IMR-90 (cell line): ENCODE results near the gene CACNA2D3. TPM values are rescaled to one million over a fixed set of nuclear protein-coding genes. Genes with fewer than 3 reads are reported as not detected.

Experiments used
- ATAC-seq: fragments of 200-7000 bp; cut with Tn5 transposase; 2 replicates; pipeline ENCODE4 v1.9.1; 2020; ENCODE audit warnings: low read depth, mild to moderate bottlenecking, moderate library complexity
- BruUV-seq: library from RNA; stranded (reverse); fragments of 400-500 nt; replicated peaks from 2 replicates; lab custom pipeline; 2021; lab: Mats Ljungman, UMichigan
- CTCF ChIA-PET: fragments of 300-600 bp; formaldehyde crosslinking; extraction: SDS; loops from one replicate; lab custom pipeline; 2021; ENCODE audit warnings: antibody characterized with exemption; lab: Yijun Ruan, JAX
- POLR2A ChIA-PET: fragments of 300-600 bp; sonication (Branson Sonifier 250); formaldehyde crosslinking; loops from one replicate; lab custom pipeline; 2022; ENCODE audit warnings: antibody characterized with exemption; ENCODE audit not compliant: unreplicated experiment; lab: Charles Lee
- DNase-seq: peaks from one replicate; pipeline ENCODE4 v3.0.0; 2013
- H2AFZ ChIP-seq: replicated peaks from 2 replicates; pipeline ENCODE3; 2013; ENCODE audit warnings: low read length, mild to moderate bottlenecking; ENCODE audit not compliant: poor library complexity
- H2AK5ac ChIP-seq: 2 replicates; pipeline ENCODE4 v1.6.1; 2013; ENCODE audit warnings: low read depth, low read length, inconsistent platforms
- H2AK9ac ChIP-seq: replicated peaks from 2 replicates; pipeline ENCODE3; 2013; ENCODE audit warnings: mild to moderate bottlenecking, low read depth, low read length, moderate library complexity; ENCODE audit not compliant: poor library complexity
- H2BK120ac ChIP-seq: 2 replicates; pipeline ENCODE4 v1.6.1; 2013; ENCODE audit warnings: low read depth, low read length, inconsistent platforms
- H2BK15ac ChIP-seq: 3 replicates; pipeline ENCODE4 v1.6.1; 2013; ENCODE audit warnings: low read depth, low read length, inconsistent platforms
- H2BK20ac ChIP-seq: 2 replicates; pipeline ENCODE4 v1.6.1; 2013; ENCODE audit warnings: low read depth, mild to moderate bottlenecking, inconsistent platforms, low read length, moderate library complexity
- H2BK5ac ChIP-seq: 2 replicates; pipeline ENCODE4 v1.6.1; 2013; ENCODE audit warnings: mild to moderate bottlenecking, low read depth, low read length, inconsistent platforms; ENCODE audit not compliant: poor library complexity, severe bottlenecking
- H3K14ac ChIP-seq: replicated peaks from 2 replicates; pipeline ENCODE4 v1.6.1; 2013; ENCODE audit warnings: low read depth, low read length, inconsistent platforms
- H3K18ac ChIP-seq: 2 replicates; pipeline ENCODE4 v1.6.1; 2013; ENCODE audit warnings: low read depth, low read length, control low read depth
- H3K23ac ChIP-seq: 2 replicates; pipeline ENCODE4 v1.6.1; 2013; ENCODE audit warnings: low read depth, low read length, inconsistent platforms
- H3K27ac ChIP-seq: 2 replicates; pipeline ENCODE4 v1.5.1; 2013; ENCODE audit warnings: mild to moderate bottlenecking, control low read depth, low read length; ENCODE audit not compliant: insufficient read depth
- H3K27me3 ChIP-seq: 2 replicates; pipeline ENCODE4 v1.6.1; 2013; ENCODE audit warnings: low read length; ENCODE audit not compliant: control insufficient read depth, insufficient read depth
- H3K36me3 ChIP-seq: 2 replicates; pipeline ENCODE4 v1.6.1; 2013; ENCODE audit warnings: low read length, mixed read lengths; ENCODE audit not compliant: control insufficient read depth, insufficient read depth
- H3K4ac ChIP-seq: 2 replicates; pipeline ENCODE4 v1.6.1; 2013; ENCODE audit warnings: low read depth, low read length, inconsistent platforms
- H3K4me1 ChIP-seq: 2 replicates; pipeline ENCODE4 v1.6.1; 2013; ENCODE audit warnings: low read length, mixed read lengths; ENCODE audit not compliant: control insufficient read depth, insufficient read depth
- H3K4me2 ChIP-seq: 2 replicates; pipeline ENCODE4 v1.6.1; 2013; ENCODE audit warnings: low read depth, mild to moderate bottlenecking, control low read depth, low read length, moderate library complexity
- H3K4me3 ChIP-seq: 2 replicates; pipeline ENCODE4 v1.5.1; 2013; ENCODE audit warnings: low read depth, mild to moderate bottlenecking, control low read depth, low read length, moderate library complexity; ENCODE audit not compliant: insufficient read depth
- H3K56ac ChIP-seq: 2 replicates; pipeline ENCODE4 v1.6.1; 2013; ENCODE audit warnings: low read length, inconsistent platforms; ENCODE audit not compliant: insufficient read depth; ENCODE audit errors: extremely low read depth
- H3K79me1 ChIP-seq, 2 experiments: 2 replicates each; pipeline ENCODE4 v1.6.1; 2013; ENCODE audit warnings: low read length in 2 of 2, inconsistent platforms in 1 of 2, low read depth in 1 of 2
- H3K9ac ChIP-seq: 2 replicates; pipeline ENCODE4 v1.6.1; 2013; ENCODE audit warnings: low read depth, low read length, control low read depth
- H3K9me1 ChIP-seq: 2 replicates; pipeline ENCODE4 v1.6.1; 2013; ENCODE audit warnings: low read length, inconsistent platforms; ENCODE audit not compliant: insufficient read depth
- H3K9me3 ChIP-seq: 2 replicates; pipeline ENCODE4 v1.6.1; 2013; ENCODE audit warnings: low read length; ENCODE audit not compliant: control insufficient read depth, insufficient read depth
- H4K20me1 ChIP-seq: 2 replicates; pipeline ENCODE4 v1.6.1; 2013; ENCODE audit warnings: low read length, inconsistent platforms; ENCODE audit not compliant: insufficient read depth
- H4K5ac ChIP-seq: 2 replicates; pipeline ENCODE4 v1.6.1; 2013; ENCODE audit warnings: mild to moderate bottlenecking, low read depth, low read length, control low read depth
- H4K8ac ChIP-seq, 2 experiments: 2 replicates each; pipeline ENCODE4 v1.6.1; 2013; ENCODE audit warnings: low read depth in 2 of 2, low read length in 2 of 2, control low read depth in 1 of 2, inconsistent platforms in 1 of 2
- H4K91ac ChIP-seq: 2 replicates; pipeline ENCODE4 v1.6.1; 2013; ENCODE audit warnings: low read depth, low read length, inconsistent platforms; ENCODE audit not compliant: insufficient read depth
- BHLHE40 ChIP-seq: fragments of 150-350 bp; IDR thresholded peaks from 2 replicates; pipeline ENCODE4 v1.6.1; 2016; ENCODE audit warnings: mild to moderate bottlenecking, low read depth, low read length
- FOS ChIP-seq: fragments of 150-350 bp; IDR thresholded peaks from 2 replicates; pipeline ENCODE4 v1.6.1; 2016; ENCODE audit warnings: low read depth, low read length
- MAFK ChIP-seq: IDR thresholded peaks from 2 replicates; pipeline ENCODE4 v1.6.1; 2012; ENCODE audit warnings: low read depth, low read length, improper control_type of control experiment
- MXI1 ChIP-seq: IDR thresholded peaks from 2 replicates; pipeline ENCODE4 v1.6.1; 2012; ENCODE audit warnings: low read depth, mild to moderate bottlenecking, low read length, moderate library complexity, borderline replicate concordance
- SMC3 ChIP-seq: fragments of 150-350 bp; IDR thresholded peaks from 2 replicates; pipeline ENCODE4 v1.6.1; 2016; ENCODE audit warnings: low read depth, mild to moderate bottlenecking, antibody characterized with exemption, low read length, moderate library complexity
- WGBS, 2 experiments: methylation state at CpG; one replicate each; pipeline versions ENCODE4 v1.1.5 to v1.1.7; 2013; ENCODE audit warnings: missing lambda C conversion rate in 2 of 2; ENCODE audit not compliant: insufficient read length in 1 of 2; ENCODE audit errors: extremely low coverage in 2 of 2; 5-methylcytosine and 5-hydroxymethylcytosine counted together
- dilution Hi-C: fragments of 300-500 bp; cut with HindIII; formaldehyde crosslinking; loops from one replicate; pipeline ENCODE4 v1.14.3; 2018; ENCODE audit warnings: low sequenced_read_pairs; ENCODE audit not compliant: unreplicated experiment
- in situ Hi-C: fragments of 300-500 bp; cut with MboI; formaldehyde crosslinking; loops from 3 replicates; pipeline ENCODE4 v1.14.3; 2019; ENCODE audit warnings: low sequenced_read_pairs, inconsistent platforms, mixed read lengths
- intact Hi-C: fragments of 100-400 bp; cut with micrococcal nuclease; formaldehyde crosslinking; loops from 2 replicates; pipeline ENCODE4 v1.10.0; 2022
- polyA plus RNA-seq, 3 experiments: library from polyadenylated mRNA; depleted of rRNA; stranded (reverse); fragments of >200 nt; gene quantifications; 2 replicates each; pipeline ENCODE4 v1.2.3, GENCODE V29; 2012; ENCODE audit warnings: low replicate concordance in 1 of 3
- total RNA-seq: library from RNA; depleted of rRNA; stranded (reverse); fragments of >200 nt; gene quantifications from 2 replicates; pipeline ENCODE4 v1.2.3, GENCODE V29; 2012
- TF ChIP-seq, protein P1 (sequence below): fragments of 150-350 bp; IDR thresholded peaks from 2 replicates; pipeline ENCODE4 v1.6.1; 2017; ENCODE audit warnings: mild to moderate bottlenecking, antibody characterized with exemption, low read length, low read depth
- TF ChIP-seq, protein P2 (sequence below): fragments of 150-350 bp; IDR thresholded peaks from 2 replicates; pipeline ENCODE4 v1.6.1; 2016; ENCODE audit warnings: low read depth, mild to moderate bottlenecking, low read length, moderate library complexity, borderline replicate concordance

Gene CACNA2D3
- total and polyA plus RNA-seq, 2 of the 4 experiments (the other 2 are of a cell fraction), result 0.36 to 0.41 TPM

DNA sequence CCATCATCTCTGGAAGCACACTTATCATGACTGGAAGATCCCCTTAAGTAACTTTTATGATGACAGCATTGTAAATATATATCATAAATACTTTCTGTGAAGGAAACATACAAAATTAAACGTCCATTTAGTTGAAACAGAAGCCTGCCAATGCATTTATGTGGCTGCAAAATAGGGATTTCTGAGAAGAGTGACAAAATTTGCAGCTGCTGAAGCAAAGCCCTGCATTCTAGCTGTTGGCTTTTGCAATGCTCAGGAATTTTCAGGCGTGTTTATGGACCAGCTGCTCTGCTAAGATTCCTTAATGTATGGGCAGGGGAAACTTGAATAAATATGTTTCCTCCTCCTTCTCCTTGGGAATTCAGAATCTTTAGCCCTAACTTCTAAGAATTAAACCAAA is 137.3 kb downstream of the CACNA2D3 start:
- H3K4me2 ChIP-seq, result no peak overlapping the region
- H4K8ac ChIP-seq, result no peak overlapping the region
- H2BK15ac ChIP-seq, result no peak overlapping the region
- no peak overlapping the region for H3K9ac ChIP-seq
- TF ChIP-seq MXI1 (no peak), MAFK (no peak), BHLHE40 (no peak), FOS (no peak), SMC3 (no peak)
- TF ChIP-seq, protein P1, sequence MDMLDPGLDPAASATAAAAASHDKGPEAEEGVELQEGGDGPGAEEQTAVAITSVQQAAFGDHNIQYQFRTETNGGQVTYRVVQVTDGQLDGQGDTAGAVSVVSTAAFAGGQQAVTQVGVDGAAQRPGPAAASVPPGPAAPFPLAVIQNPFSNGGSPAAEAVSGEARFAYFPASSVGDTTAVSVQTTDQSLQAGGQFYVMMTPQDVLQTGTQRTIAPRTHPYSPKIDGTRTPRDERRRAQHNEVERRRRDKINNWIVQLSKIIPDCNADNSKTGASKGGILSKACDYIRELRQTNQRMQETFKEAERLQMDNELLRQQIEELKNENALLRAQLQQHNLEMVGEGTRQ, result no peak
- TF ChIP-seq, protein P2, sequence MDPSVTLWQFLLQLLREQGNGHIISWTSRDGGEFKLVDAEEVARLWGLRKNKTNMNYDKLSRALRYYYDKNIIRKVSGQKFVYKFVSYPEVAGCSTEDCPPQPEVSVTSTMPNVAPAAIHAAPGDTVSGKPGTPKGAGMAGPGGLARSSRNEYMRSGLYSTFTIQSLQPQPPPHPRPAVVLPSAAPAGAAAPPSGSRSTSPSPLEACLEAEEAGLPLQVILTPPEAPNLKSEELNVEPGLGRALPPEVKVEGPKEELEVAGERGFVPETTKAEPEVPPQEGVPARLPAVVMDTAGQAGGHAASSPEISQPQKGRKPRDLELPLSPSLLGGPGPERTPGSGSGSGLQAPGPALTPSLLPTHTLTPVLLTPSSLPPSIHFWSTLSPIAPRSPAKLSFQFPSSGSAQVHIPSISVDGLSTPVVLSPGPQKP, result no peak
- no peak for ATAC-seq
- no peaks in the 10 kb centered on the region for H3K27me3 ChIP-seq
- H3K36me3 ChIP-seq, result no peaks in the 10 kb centered on the region
- H3K4me3 ChIP-seq, result no peak overlapping the region
- H3K4me1 ChIP-seq, result no peaks in the 10 kb centered on the region
- WGBS, 2 experiments, result no CpG with 5 or more reads among the region's 2 CpGs
- H4K91ac ChIP-seq, result no peak overlapping the region
- BruUV-seq, result no TSS peak
- H2AK9ac ChIP-seq, result no peak overlapping the region
- H2BK120ac ChIP-seq, result no peak overlapping the region
- in situ Hi-C loops (no loop called here), intact Hi-C loops (no loop called here), dilution Hi-C loops (no loop called here)
- no peaks in the 10 kb centered on the region for H3K9me1 ChIP-seq
- no peak overlapping the region for H3K27ac ChIP-seq
- no peak overlapping the region for H3K14ac ChIP-seq
- CTCF ChIA-PET, result no interaction called here
- DNase-seq, result no peak
- POLR2A ChIA-PET, result no interaction called here
- H3K9me3 ChIP-seq, result peaks cover 8% of the 10 kb centered on the region
- H2AFZ ChIP-seq, result no peak overlapping the region
- H3K18ac ChIP-seq, result no peak overlapping the region
- H2BK5ac ChIP-seq, result no peak overlapping the region
- H2AK5ac ChIP-seq, result no peak overlapping the region
- no peaks in the 10 kb centered on the region for H4K20me1 ChIP-seq
- H3K56ac ChIP-seq, result no peak overlapping the region
- no peaks in the 10 kb centered on the region for H3K79me1 ChIP-seq
- H3K23ac ChIP-seq, result no peak overlapping the region
- H4K5ac ChIP-seq, result no peak overlapping the region
- H2BK20ac ChIP-seq, result no peak overlapping the region
- no peak overlapping the region for H3K4ac ChIP-seq
